ENCODE measurements around the gene DYNC2H1.
"Not testable (repeated sequence)": the region's sequence is repeated elsewhere in the genome, so short reads cannot be mapped to it uniquely, and the experiment has no call there.

The DYNC2H1 gene

DNA sequence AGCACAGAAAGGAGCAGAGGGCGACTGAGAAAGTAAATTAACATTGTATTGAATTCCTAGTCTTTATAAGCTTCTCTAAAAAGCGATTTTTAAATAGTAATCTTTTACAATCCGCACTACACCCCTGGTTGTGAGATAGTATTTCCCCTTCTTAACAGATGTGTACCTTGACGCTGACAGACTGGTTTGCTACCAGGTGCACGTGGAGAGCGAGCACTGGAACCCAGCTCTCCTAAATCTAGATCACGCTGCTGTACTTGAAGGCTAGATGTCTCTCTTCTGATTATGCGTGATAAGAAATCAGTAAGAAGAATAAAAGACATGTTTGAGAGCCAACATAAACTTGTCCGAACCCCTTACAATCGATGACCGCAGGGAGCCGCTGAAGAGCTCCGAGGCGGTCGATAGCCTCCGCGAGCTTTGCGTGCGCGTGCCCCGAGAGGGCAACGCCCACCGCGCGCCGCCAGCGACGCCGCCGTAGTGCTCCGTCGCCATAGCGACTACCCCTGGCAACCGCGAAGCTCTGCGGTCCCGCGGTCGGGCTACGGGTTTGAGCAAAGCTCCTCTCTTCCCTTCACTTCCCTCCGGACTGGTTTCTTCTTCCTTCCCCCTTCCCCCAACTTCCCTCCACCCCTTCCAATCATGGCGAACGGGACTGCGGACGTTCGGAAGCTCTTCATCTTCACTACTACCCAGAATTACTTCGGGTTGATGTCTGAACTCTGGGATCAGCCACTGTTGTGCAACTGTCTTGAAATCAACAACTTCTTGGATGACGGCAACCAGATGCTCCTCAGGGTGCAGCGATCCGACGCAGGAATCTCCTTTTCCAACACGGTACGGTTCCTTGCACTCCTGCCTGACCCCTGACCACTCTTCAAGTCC is at the start of gene DYNC2H1:
Gene DYNC2H1, plus strand, starts transcription at position 494 of the 885 bp plus-strand sequence. Its CDS starts 149 bp downstream, at position 643.
- DNase-seq = peak; percentile 94

DNA sequence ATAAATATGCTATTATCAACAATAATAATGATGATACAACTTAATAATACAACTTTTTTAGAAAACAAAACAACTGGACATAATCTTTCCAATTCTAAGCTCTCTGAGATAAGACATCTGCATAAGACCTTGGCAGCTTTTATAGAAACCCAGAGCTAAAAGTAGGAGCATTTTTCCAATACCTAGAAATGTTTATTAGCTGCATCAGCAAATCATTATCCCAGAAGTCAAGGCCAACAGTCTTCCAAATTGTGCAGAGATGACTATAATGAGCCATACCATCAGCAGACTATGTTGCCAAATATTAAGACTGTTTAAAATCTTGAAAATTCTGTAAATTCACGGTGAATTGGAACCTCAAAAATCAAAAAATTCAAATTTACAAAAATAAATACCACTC is 47.6 kb upstream of the DYNC2H1 start:
- no peak for DNase-seq

- DNase-seq = no peak
Measured at GRCh38 chr11:103067118-103067517, 42.1 kb upstream of the DYNC2H1 start.

- no peak for DNase-seq
Measured at GRCh38 chr11:103069367-103069766, 39.9 kb upstream of the DYNC2H1 start.

DNA sequence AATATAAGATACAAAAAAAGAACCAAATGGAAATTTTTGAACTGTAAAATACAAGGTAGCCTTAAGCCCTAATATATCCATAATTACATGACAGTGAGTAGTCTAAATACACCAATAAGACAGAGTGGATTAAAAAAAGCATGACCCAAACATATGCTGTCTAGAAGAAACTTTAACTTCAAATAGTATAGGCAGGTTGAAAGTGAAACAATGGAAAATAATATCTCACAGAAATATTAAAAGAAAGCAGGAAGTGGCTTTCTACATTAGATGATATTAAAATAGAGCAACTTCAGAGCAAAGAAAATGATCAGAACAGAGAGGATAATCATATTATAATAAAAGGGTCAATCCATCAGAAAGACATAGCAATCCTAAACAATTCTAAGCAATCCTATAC is 39.1 kb upstream of the DYNC2H1 start:
- DNase-seq = no peak

DNA sequence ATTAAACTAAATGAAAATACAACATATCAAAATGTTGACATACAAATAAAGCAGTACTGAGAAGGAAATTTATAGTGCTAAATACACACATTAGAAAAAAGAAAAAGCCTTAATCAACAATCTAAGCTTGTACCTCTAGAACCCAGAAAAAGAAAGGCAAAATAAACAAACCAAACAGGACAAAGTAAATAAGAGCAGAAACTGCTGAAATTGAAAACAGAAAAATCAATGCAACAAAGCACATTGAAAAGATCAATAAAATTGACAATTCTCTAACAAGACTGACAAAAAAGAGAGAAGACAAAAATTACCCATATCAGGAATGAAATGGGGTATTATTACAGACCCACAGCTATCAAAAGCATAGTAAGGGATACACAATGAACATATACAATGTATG is 38.2 kb upstream of the DYNC2H1 start:
- DNase-seq = no peak

DNA sequence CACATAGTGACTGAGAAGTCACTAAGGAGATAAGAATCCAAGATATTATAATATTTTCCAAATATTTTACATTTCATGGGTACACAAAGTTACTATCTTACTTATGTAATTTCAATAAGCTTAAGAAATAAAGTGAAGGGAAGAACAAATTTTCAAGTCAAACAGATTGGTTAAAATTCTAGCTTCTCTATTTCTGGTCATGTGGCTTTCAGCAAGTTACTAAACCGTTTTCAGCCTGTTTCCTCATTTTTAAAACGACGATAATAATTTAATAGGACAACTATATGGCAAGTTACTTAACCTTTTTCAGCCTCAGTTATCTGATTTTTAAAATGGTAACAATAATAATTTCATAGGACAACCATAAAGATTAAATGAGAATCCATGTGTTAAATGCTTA is 32.9 kb upstream of the DYNC2H1 start:
- DNase-seq = no peak

DNA sequence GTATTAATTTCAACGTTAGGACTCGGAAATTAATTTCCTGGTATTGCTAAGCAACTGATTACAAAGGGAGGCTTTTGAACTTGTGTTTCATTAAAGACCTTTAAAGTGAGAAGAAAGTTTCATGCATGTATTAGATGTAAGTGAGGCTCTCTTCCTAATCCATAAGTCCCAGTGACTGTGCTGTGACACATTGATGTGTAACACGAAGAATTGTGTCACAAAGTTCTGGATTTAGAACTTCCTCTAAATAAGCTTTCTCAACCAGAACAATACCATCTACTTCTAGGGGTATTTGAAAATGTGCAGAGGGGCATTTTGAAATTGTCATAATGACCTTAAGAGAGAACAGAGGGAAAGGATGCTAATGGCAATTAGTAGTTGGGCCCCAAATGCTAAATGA is 31.7 kb upstream of the DYNC2H1 start:
- no peak for DNase-seq

DNA sequence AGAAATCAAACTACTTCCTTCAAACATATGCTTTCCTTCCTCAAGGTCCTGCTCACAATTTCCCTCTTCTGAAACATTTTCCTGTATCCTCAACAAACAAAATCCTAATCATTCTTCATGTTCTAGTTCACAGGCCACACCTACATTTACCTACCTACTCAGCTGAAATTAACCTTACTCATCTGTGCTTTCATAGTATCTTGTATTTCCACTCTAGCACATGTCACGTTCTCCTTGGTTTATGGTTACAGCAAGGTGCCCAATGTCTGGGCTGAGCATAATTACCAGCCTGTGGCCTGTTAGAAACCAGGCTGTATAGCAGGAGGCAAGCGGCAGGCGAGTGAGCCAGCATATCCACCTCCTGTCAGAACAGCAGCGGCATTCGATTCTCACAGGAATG is 30.5 kb upstream of the DYNC2H1 start:
- no peak for DNase-seq

DNA sequence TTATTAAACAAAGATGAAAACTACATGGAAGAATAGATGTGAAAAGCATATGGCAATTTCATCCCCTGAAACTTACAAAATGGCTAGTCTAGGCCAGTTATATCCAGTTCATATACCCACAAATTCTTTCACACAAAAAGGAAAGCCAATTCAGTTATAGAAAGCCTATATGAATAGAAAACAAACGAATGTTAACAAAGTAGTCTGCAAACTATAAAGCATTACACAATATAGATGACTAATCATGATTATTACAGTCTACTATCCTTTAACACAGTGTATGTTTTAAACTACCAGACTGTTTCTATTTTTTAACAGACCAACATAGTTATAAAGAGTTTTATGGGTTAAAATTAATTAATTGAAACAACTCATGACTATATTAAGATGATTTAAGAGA is 29.4 kb upstream of the DYNC2H1 start:
- no peak for DNase-seq

DNA sequence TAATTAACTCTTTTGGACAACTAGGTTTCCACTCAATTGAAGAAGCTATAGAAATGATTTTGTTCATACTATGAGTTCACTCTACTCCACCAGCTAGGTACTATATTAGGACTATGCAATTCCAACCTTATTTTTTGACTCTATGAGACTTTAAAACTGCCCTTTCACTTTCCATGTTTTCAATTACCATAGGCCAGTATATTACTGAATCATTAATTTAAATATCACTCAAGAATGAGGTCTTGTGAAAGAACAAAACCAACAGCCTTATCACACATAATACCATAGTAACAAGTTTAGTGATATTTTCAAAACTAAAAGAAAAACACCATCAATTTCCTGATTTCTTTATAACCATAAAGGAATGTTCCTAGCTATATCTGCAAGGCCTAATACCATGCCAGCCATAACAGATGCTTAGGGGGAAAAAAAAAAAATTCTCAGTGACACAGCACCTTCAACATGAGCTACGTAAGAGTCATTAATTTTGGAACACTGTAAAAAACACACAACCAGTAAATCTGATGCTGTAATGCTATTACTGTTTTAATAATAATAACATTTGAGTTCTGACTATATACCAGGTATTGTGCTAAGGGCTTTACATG is 23.4 kb upstream of the DYNC2H1 start:
- no peak for DNase-seq

- DNase-seq = peak; percentile 9
Measured at GRCh38 chr11:103086461-103086860, 22.8 kb upstream of the DYNC2H1 start.

GRCh38 chr11:103091064-103091800 is 18.0 kb upstream of the DYNC2H1 start:
- peak; percentile 49 for DNase-seq

DNA sequence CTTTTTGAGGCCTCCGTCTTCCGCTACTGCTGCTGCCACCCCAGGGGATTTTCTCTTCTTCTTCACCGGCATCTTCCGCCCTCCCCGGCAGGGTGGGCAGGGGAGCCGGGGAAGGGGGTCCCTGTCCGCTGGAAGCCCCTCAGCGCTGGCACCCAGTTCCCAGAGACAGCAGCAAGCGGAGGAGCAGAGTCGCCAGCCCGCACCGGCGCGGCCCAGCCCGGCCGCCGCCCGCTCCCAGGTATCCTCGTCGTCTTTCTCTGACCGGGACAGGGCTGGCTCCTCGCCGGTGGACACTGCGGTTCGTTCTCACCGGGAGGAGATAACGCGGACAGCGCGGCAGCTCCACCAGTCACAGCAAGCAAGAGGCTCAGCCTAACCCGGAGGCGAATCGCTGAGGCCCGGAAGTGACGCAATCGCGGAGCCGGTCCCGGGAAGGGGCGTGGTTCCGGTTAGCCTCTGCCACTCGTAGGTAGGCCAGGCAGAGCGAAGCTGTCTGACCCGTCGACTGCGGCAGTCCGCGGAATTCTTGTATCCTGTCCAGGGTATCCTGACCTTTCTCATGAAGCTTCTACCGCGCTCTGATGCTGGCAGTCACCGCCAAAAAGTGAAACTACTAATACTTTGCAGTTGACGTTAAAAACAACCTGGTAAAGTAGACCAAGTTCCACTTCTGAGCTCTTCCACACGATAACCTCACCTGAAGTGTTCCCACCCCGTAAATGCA is 17.3 kb upstream of the DYNC2H1 start, which contains the start of gene DCUN1D5:
Gene DCUN1D5, minus strand, starts transcription at position 360 of the 724 bp plus-strand sequence. Its CDS starts 288 bp downstream, at position 72.
- DNase-seq = peak; percentile 95

DNA sequence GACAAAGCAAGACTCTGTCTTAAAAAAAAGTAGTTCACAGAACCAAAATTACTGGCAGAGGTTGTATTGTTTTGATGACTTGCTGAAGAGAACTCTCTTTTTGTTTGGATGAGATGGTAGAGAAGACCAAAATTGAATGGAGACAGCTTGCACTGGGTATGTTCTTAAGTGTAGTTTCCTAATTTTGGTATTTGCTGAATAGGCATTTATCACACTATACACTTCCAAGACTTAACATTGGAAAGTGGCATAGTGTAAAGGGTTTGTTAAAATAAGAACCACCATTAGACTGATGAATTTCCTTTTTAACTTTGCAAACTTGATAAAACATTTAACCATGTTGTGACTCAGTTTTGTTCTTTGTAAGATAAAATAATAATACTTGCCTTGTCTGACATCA is 11.9 kb upstream of the DYNC2H1 start:
- DNase-seq = no peak

DNA sequence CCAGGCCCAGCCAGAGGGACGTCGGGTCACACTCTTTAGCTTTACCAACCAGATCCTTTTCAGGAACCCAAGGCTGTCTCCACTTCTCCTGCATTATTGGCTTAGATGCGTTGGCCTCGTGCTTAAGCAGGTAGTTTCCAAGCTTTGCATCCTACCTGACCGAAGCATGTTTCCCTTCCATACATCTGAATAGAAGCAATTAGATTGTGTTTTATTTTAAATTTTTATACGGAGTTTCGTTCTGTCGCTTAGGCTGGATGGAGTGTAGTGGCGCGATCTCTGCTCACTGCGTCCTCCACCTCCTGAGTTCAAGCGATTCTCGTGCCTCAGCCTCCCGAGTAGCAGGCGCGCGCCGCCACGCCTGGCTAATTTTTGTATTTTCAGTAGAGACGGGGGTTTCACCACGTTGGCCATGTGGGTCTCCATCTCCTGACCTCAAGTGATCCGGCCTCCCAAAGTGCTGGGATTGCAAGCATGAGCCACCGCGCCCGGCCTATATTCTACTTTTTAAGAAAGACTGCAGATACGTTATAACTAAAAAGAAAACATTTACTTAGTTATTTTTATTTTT is 677 bp downstream of the DYNC2H1 start:
- peak; percentile 36 for DNase-seq

- peak; percentile 52 for DNase-seq
Measured at GRCh38 chr11:103110391-103110790, 1.2 kb downstream of the DYNC2H1 start.

DNA sequence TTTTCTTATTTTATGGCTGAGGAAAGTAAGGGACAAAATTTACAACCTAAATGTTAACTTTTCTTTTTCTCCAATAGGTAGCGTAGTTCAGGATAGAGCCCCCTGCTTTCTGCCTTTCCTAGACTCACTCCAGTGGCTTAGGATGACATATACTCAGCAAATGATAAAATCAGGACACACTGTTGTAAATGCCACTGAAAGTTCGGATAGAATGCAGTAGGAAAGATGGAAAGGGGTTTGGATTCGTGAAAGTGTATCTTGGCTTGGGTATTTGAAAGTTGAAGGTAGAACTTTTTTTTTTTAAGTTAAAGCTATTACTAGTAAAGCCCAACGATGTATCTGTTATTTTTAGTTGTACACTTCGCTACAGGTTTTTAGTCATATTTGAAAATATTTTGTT is 2.2 kb downstream of the DYNC2H1 start:
- no peak for DNase-seq

DNA sequence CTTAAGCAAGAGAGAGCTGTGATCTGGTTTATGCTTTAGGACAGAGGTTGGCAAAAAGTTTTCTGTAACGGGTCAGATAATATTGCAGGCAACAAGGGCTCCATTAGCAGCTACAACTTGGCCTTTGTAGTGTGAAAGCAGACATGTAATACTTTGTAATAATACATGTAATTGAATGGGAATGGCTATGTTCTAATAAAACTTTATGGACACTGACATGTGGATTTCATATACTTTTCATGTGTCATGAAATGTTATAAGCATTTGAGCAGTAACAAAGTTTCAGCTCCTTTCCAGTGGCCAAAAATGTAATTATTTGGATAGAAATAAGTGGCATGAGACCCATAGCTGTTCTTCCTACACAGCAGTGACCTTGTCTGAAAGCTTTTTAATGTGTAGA is 3.1 kb downstream of the DYNC2H1 start:
- no peak for DNase-seq

- no peak for DNase-seq
Measured at GRCh38 chr11:103114836-103115235, 5.6 kb downstream of the DYNC2H1 start.

DNA sequence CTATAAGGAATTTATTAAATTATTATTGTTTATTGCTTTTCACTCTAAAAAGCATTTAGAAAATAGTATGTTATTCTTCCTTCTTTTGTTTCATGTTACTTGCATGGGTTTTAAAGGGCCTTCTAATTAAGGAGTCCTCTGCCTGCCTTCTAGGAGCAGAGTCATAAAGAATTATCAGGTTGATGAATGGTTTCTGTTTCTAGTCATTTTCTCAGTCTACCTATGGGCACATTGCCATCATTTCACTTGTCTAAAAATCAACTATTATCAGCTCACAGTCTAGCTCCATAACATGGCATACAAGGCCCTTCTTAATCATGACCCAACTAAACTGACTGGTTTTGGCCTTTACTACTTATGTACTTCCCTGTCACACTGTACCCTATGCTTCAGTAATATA is 16.2 kb downstream of the DYNC2H1 start:
- DNase-seq = no peak

- not testable (repeated sequence) for DNase-seq
Measured at GRCh38 chr11:103141986-103142385, 32.8 kb downstream of the DYNC2H1 start.

DNA sequence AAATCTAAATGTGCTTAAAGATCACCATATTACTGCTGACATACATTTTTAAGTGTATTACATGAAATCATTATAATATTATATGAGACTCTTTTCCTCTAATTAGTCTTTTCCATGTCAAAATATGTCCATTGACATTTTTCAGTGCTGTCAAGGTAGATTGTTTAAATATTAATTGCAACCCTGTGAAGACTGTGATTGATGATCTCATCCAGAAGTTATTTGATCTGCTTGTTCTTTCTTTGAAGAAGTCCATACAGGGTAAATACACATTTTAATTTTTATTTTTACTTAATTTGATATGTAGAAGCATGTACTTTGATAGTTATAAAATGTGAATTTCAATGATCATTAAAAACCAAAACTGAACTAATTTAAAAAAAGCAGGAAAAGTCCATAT is 38.4 kb downstream of the DYNC2H1 start:
- no peak for DNase-seq
